Glutamatergic neuron (in vitro differentiated cells): ENCODE measurements around the gene TRIM17. TPM values are rescaled to one million over a fixed set of nuclear protein-coding genes. Genes with fewer than 3 reads are reported as not detected.

Experiments used
- DNase-seq: peaks from one replicate; pipeline ENCODE4 v3.0.0; 2022
- H3K27ac Mint-ChIP-seq: one replicate; pipeline ENCODE4 v1.8.0; 2020; ENCODE audit warnings: mild to moderate bottlenecking, mixed read lengths, inconsistent platforms; ENCODE audit not compliant: unreplicated experiment
- H3K27me3 Mint-ChIP-seq: one replicate; pipeline ENCODE4 v1.8.0; 2020; ENCODE audit warnings: mild to moderate bottlenecking, moderate library complexity, mixed read lengths, inconsistent platforms; ENCODE audit not compliant: unreplicated experiment
- H3K36me3 Mint-ChIP-seq: one replicate; pipeline ENCODE4 v1.8.0; 2020; ENCODE audit warnings: mild to moderate bottlenecking, mixed read lengths, inconsistent platforms; ENCODE audit not compliant: unreplicated experiment
- H3K4me1 Mint-ChIP-seq: one replicate; pipeline ENCODE4 v1.8.0; 2020; ENCODE audit warnings: mild to moderate bottlenecking, low read depth, mixed read lengths, inconsistent platforms; ENCODE audit not compliant: unreplicated experiment
- H3K4me3 Mint-ChIP-seq: one replicate; pipeline ENCODE4 v1.8.0; 2020; ENCODE audit warnings: mild to moderate bottlenecking, mixed read lengths, inconsistent platforms; ENCODE audit not compliant: unreplicated experiment
- H3K9me3 Mint-ChIP-seq: one replicate; pipeline ENCODE4 v1.8.0; 2020; ENCODE audit warnings: mild to moderate bottlenecking, moderate library complexity, mixed read lengths, inconsistent platforms; ENCODE audit not compliant: unreplicated experiment
- CTCF ChIP-seq: fragments of 200-600 bp; sonication (generic); IDR thresholded peaks from one replicate; pipeline ENCODE4 v1.5.0; 2021; ENCODE audit not compliant: partially characterized antibody, unreplicated experiment
- total RNA-seq: library from RNA; stranded (reverse); fragmentation: NEBNext Ultra II Directional; extraction: Animal tissue kit (Norgen Biotek cat#: 25700); gene quantifications from one replicate; pipeline ENCODE4 v1.2.1, GENCODE V29; 2021; ENCODE audit not compliant: unreplicated experiment

Gene TRIM17
- total RNA-seq, 1 donor from 2014 or later = not detected

GRCh38 chr1:228417061-228417460 is 400 bp upstream of the TRIM17 start:
- peaks cover 9% of the 10 kb centered on the region for H3K27me3 Mint-ChIP-seq
- no peak overlapping the region for H3K27ac Mint-ChIP-seq
- no peaks in the 10 kb centered on the region for H3K9me3 Mint-ChIP-seq
- no peak for DNase-seq
- no peak for TF ChIP-seq CTCF
- peaks cover 20% of the 10 kb centered on the region for H3K36me3 Mint-ChIP-seq
- peak overlapping the region; percentile 34 for H3K4me3 Mint-ChIP-seq
- peaks cover 4% of the 10 kb centered on the region for H3K4me1 Mint-ChIP-seq

- Mint-ChIP-seq H3K27ac (peak overlapping the region; percentile 77), H3K36me3 (peaks cover 12% of the 10 kb centered on the region), H3K4me1 (peaks cover 4% of the 10 kb centered on the region), H3K27me3 (peaks cover 9% of the 10 kb centered on the region), H3K4me3 (peak overlapping the region; percentile 79), H3K9me3 (no peaks in the 10 kb centered on the region)
- no peak for TF ChIP-seq CTCF
- no peak for DNase-seq
Measured at GRCh38 chr1:228415853-228416216, 826 bp downstream of the TRIM17 start.

GRCh38 chr1:228415221-228415620 is 1.4 kb downstream of the TRIM17 start:
- Mint-ChIP-seq H3K9me3 (no peaks in the 10 kb centered on the region), H3K4me1 (peaks cover 4% of the 10 kb centered on the region), H3K4me3 (peak overlapping the region; percentile 79), H3K27me3 (peaks cover 9% of the 10 kb centered on the region), H3K27ac (peak overlapping the region; percentile 77), H3K36me3 (peaks cover 12% of the 10 kb centered on the region)
- no peak for DNase-seq
- TF ChIP-seq CTCF = no peak

GRCh38 chr1:228414511-228415211 is 2.0 kb downstream of the TRIM17 start:
- no peak overlapping the region for H3K27ac Mint-ChIP-seq

More at GRCh38 chr1:228414511-228415211, 2.0 kb downstream of the TRIM17 start:
- no peak for TF ChIP-seq CTCF
- Mint-ChIP-seq H3K27me3 (peaks cover 9% of the 10 kb centered on the region), H3K9me3 (no peaks in the 10 kb centered on the region), H3K4me1 (peaks cover 4% of the 10 kb centered on the region), H3K36me3 (peaks cover 12% of the 10 kb centered on the region), H3K4me3 (no peak overlapping the region)
- DNase-seq = no peak
